Muscle layer of colon (tissue), 2 donors: Measurements from ENCODE around the gene BBS10.

ENCODE experiments used
- H3K27ac ChIP-seq: one replicate; pipeline ENCODE4 v1.7.0; 2013; ENCODE audit warnings: low read depth, mild to moderate bottlenecking, low read length, moderate library complexity
- H3K27me3 ChIP-seq, 2 donors: one replicate each; pipeline ENCODE4 v1.7.0; 2013; ENCODE audit warnings: low read length in 2 of 2, mild to moderate bottlenecking in 2 of 2; ENCODE audit not compliant: insufficient read depth in 2 of 2, control insufficient read depth in 1 of 2
- H3K36me3 ChIP-seq: one replicate; pipeline ENCODE4 v1.7.0; 2013; ENCODE audit warnings: mild to moderate bottlenecking, low read length; ENCODE audit not compliant: insufficient read depth
- H3K4me1 ChIP-seq: one replicate; pipeline ENCODE4 v1.7.0; 2013; ENCODE audit warnings: mild to moderate bottlenecking, low read length; ENCODE audit not compliant: insufficient read depth
- H3K4me3 ChIP-seq, 2 donors: one replicate each; pipeline ENCODE4 v1.7.0; 2013; ENCODE audit warnings: low read length in 2 of 2, low read depth in 1 of 2, mild to moderate bottlenecking in 1 of 2, moderate library complexity in 1 of 2
- H3K9ac ChIP-seq: one replicate; pipeline ENCODE4 v1.7.0; 2013; ENCODE audit warnings: low read length
- H3K9me3 ChIP-seq: one replicate; pipeline ENCODE4 v1.7.0; 2013; ENCODE audit warnings: mild to moderate bottlenecking, low read length
- donor health status: abdominal sarcoma.
- donor health status: Adenocarcinoma of cecum.

BBS10 gene

GRCh38 chr12:76303365-76303764 is 44.9 kb downstream of the BBS10 start:
- Histone ChIP-seq H3K4me1 (no peaks in the 10 kb centered on the region), H3K36me3 (no peaks in the 10 kb centered on the region), H3K4me3 (no peak overlapping the region), H3K27ac (no peak overlapping the region), H3K9ac (no peak overlapping the region), H3K9me3 (no peaks in the 10 kb centered on the region), H3K27me3 (no peaks in the 10 kb centered on the region)

GRCh38 chr12:76300297-76300665 is 47.9 kb downstream of the BBS10 start:
- H3K4me3 ChIP-seq = no peak overlapping the region

GRCh38 chr12:76299536-76300296 is 48.5 kb downstream of the BBS10 start:
- Histone ChIP-seq H3K4me1 (no peaks in the 10 kb centered on the region), H3K27me3 (no peaks in the 10 kb centered on the region), H3K9ac (no peak overlapping the region), H3K9me3 (no peaks in the 10 kb centered on the region), H3K4me3 (no peak overlapping the region), H3K27ac (no peak overlapping the region), H3K36me3 (no peaks in the 10 kb centered on the region)

More at GRCh38 chr12:76300297-76300665, 47.9 kb downstream of the BBS10 start:
- no peaks in the 10 kb centered on the region for H3K4me1 ChIP-seq
- no peaks in the 10 kb centered on the region for H3K9me3 ChIP-seq
- H3K27ac ChIP-seq = no peak overlapping the region
- H3K36me3 ChIP-seq = no peaks in the 10 kb centered on the region
- H3K9ac ChIP-seq = no peak overlapping the region
- no peaks in the 10 kb centered on the region for H3K27me3 ChIP-seq
